H1 (cell line): Measurements from ENCODE around the gene GADD45A. TPM values are rescaled to one million over a fixed set of nuclear protein-coding genes. Genes with fewer than 3 reads are reported as not detected.

Experiments used
- NANOG ChIP-seq: IDR thresholded peaks from 2 replicates; pipeline ENCODE4 v1.6.1; 2011; ENCODE audit warnings: low read length, low read depth, mild to moderate bottlenecking, inconsistent platforms; ENCODE audit not compliant: insufficient read depth, poor library complexity, severe bottlenecking
- polyA plus RNA-seq, 7 experiments: library from polyadenylated mRNA; depleted of rRNA in 3 of 7; stranded (reverse) in 5 of 7; unstranded in 2 of 7; fragments of >200 nt in 5 of 7; fragments of 200-250 nt in 2 of 7; gene quantifications; 1 replicate in 5 of 7; 2 replicates in 1 of 7; 4 replicates in 1 of 7; pipeline versions ENCODE4 v1.2.1 to v1.2.3, GENCODE V29; 2011 to 2013; ENCODE audit warnings: missing spikeins in 2 of 7, mixed read lengths in 2 of 7
- total RNA-seq: library from RNA; stranded (reverse); fragmentation: NEBNext Ultra II Directional; extraction: Animal tissue kit (Norgen Biotek cat#: 25700); gene quantifications from 2 replicates; pipeline ENCODE4 v1.2.1, GENCODE V29; 2021

Gene GADD45A
- total and polyA plus RNA-seq, 2 of the 8 experiments (the other 6 are each of a cell fraction or from before 2014, with no cell fraction given): 7.6 to 15.6 TPM

- TF ChIP-seq NANOG: no peak
- TF ChIP-seq, all 59 proteins: peak for 0
Measured at GRCh38 chr1:67724928-67725560, 40.0 kb downstream of the GADD45A start (continued).
